ENCODE data around the gene RC3H1. TPM values are rescaled to one million over a fixed set of nuclear protein-coding genes. Genes with fewer than 3 reads are reported as not detected.
"Not testable (repeated sequence)": the region's sequence is repeated elsewhere in the genome, so short reads cannot be mapped to it uniquely, and the experiment has no call there.

RC3H1 gene
- total and polyA plus RNA-seq, 2 donors, result 8.8 to 16.5 TPM

GRCh38 chr1:174052621-174053020 lies 30.5 kb upstream of the RC3H1 start:
- no peak for DNase-seq (ENCODE audit: low read depth in 6 of 9, low spot score in 9 of 9)
- H3K27me3 ChIP-seq (ENCODE audit: control insufficient read depth in 2 of 2, insufficient read depth in 1 of 2, low read length in 1 of 2), result no peaks in the 10 kb centered on the region
- H3K9me3 ChIP-seq (ENCODE audit: control insufficient read depth in 2 of 2, insufficient read depth in 1 of 2, low read length in 1 of 2), result no peaks in the 10 kb centered on the region
- no peak overlapping the region for H3K4me3 ChIP-seq (ENCODE audit: low read length in 2 of 2)
- WGBS, result 97% methylated on average over 3 of the region's 3 CpGs
- no peaks in the 10 kb centered on the region for H3K4me1 ChIP-seq (ENCODE audit: control insufficient read depth in 2 of 2, insufficient read depth in 2 of 2, low read length in 2 of 2)
- H3K27ac ChIP-seq (ENCODE audit: low read depth in 1 of 2, low read length in 1 of 2), result no peak overlapping the region
- no peaks in the 10 kb centered on the region for H3K36me3 ChIP-seq (ENCODE audit: control insufficient read depth in 2 of 2, insufficient read depth in 2 of 2, low read length in 1 of 2)

DNA sequence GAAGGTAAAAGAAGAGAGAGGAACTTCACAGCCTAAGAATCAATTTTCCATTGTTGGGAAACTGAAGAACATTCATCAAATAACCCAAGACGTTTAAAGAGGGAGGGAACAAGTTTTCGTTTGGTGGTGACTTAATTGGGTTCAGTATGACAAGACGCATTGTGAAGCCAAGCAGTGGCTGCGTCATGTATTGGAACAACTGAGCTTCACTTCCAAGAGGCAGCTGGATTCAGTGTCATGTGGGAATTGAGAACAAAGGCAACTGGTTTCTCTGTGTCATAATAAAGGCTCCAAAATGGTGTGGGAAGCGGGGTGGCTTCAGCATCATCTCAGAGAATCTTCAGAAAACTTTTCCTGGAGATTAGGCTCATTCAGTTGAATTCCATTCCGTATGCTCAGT lies 29.8 kb upstream of the RC3H1 start:
- H3K4me3 ChIP-seq (ENCODE audit: low read length in 2 of 2), result no peak overlapping the region
- H3K36me3 ChIP-seq (ENCODE audit: control insufficient read depth in 2 of 2, insufficient read depth in 2 of 2, low read length in 1 of 2), result no peaks in the 10 kb centered on the region
- H3K27me3 ChIP-seq (ENCODE audit: control insufficient read depth in 2 of 2, insufficient read depth in 1 of 2, low read length in 1 of 2), result no peaks in the 10 kb centered on the region
- no peaks in the 10 kb centered on the region for H3K9me3 ChIP-seq (ENCODE audit: control insufficient read depth in 2 of 2, insufficient read depth in 1 of 2, low read length in 1 of 2)
- H3K27ac ChIP-seq (ENCODE audit: low read depth in 1 of 2, low read length in 1 of 2), result no peak overlapping the region
- 91% methylated on average over 6 of the region's 6 CpGs for WGBS
- no peaks in the 10 kb centered on the region for H3K4me1 ChIP-seq (ENCODE audit: control insufficient read depth in 2 of 2, insufficient read depth in 2 of 2, low read length in 2 of 2)
- no peak for DNase-seq (ENCODE audit: low read depth in 6 of 9, low spot score in 9 of 9)

- no peak for DNase-seq (ENCODE audit: low read depth in 6 of 9, low spot score in 9 of 9)
- Histone ChIP-seq H3K27ac (ENCODE audit: low read depth in 1 of 2, low read length in 1 of 2) (no peak overlapping the region), H3K27me3 (ENCODE audit: control insufficient read depth in 2 of 2, insufficient read depth in 1 of 2, low read length in 1 of 2) (no peaks in the 10 kb centered on the region), H3K9me3 (ENCODE audit: control insufficient read depth in 2 of 2, insufficient read depth in 1 of 2, low read length in 1 of 2) (no peaks in the 10 kb centered on the region), H3K4me1 (ENCODE audit: control insufficient read depth in 2 of 2, insufficient read depth in 2 of 2, low read length in 2 of 2) (no peaks in the 10 kb centered on the region), H3K4me3 (ENCODE audit: low read length in 2 of 2) (no peak overlapping the region), H3K36me3 (ENCODE audit: control insufficient read depth in 2 of 2, insufficient read depth in 2 of 2, low read length in 1 of 2) (no peaks in the 10 kb centered on the region)
- WGBS, result 98% methylated on average over 2 of the region's 2 CpGs
Measured at GRCh38 chr1:174049514-174049913, 27.4 kb upstream of the RC3H1 start.

DNA sequence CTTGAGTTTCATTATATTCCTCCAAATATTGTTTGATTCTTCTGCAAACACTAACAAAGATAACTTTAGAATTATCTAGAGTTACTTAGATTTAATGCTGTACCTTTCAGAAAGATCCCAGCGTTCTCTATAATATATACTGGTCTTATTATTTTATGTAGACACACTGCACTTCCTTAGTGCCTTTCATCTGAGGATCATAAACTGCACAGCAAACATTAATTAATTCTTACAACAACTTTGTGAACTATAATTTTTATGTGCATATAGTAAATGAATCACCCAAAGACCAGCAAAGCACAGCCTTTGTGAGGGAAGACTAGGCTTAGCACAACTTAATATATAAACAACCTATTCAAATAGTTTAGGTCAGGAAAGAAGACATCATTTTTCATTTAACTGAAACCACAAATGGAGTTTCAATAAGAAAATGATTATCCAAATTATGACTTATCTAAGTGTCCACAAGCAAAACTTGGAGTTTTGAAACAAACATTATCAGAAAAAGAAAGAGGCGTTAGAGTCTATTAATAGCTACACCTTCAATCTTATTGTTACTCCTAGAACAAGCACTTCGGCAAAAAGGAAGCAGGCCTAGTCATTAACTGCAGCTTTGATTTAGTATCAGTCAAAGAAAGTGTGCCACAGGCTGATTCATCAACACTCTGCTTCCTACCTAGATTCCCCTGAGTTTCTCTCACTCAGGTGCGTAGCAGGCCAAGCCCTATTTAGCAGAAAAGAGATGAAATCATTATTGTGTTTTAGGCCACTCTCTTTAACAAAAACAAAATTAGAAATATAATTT lies 22.5 kb upstream of the RC3H1 start:
- DNase-seq (ENCODE audit: low read depth in 6 of 9, low spot score in 9 of 9), result no peak
- H3K36me3 ChIP-seq (ENCODE audit: control insufficient read depth in 2 of 2, insufficient read depth in 2 of 2, low read length in 1 of 2), result no peaks in the 10 kb centered on the region
- no peaks in the 10 kb centered on the region for H3K4me1 ChIP-seq (ENCODE audit: control insufficient read depth in 2 of 2, insufficient read depth in 2 of 2, low read length in 2 of 2)
- H3K27me3 ChIP-seq (ENCODE audit: control insufficient read depth in 2 of 2, insufficient read depth in 1 of 2, low read length in 1 of 2), result no peaks in the 10 kb centered on the region
- no peak overlapping the region for H3K4me3 ChIP-seq (ENCODE audit: low read length in 2 of 2)
- H3K27ac ChIP-seq (ENCODE audit: low read depth in 1 of 2, low read length in 1 of 2), result no peak overlapping the region
- H3K9me3 ChIP-seq (ENCODE audit: control insufficient read depth in 2 of 2, insufficient read depth in 1 of 2, low read length in 1 of 2), result no peaks in the 10 kb centered on the region
- 84% methylated on average over 4 of the region's 4 CpGs for WGBS

- not testable (repeated sequence) for DNase-seq (ENCODE audit: low read depth in 6 of 9, low spot score in 9 of 9); H3K36me3 ChIP-seq (ENCODE audit: control insufficient read depth in 2 of 2, insufficient read depth in 2 of 2, low read length in 1 of 2); H3K4me3 ChIP-seq (ENCODE audit: low read length in 2 of 2); H3K9me3 ChIP-seq (ENCODE audit: control insufficient read depth in 2 of 2, insufficient read depth in 1 of 2, low read length in 1 of 2); H3K4me1 ChIP-seq (ENCODE audit: control insufficient read depth in 2 of 2, insufficient read depth in 2 of 2, low read length in 2 of 2); H3K27ac ChIP-seq (ENCODE audit: low read depth in 1 of 2, low read length in 1 of 2); H3K27me3 ChIP-seq (ENCODE audit: control insufficient read depth in 2 of 2, insufficient read depth in 1 of 2, low read length in 1 of 2)
- 95% methylated on average over 5 of the region's 5 CpGs for WGBS
Measured at GRCh38 chr1:174042509-174042908, 20.4 kb upstream of the RC3H1 start.

- DNase-seq (ENCODE audit: low read depth in 6 of 9, low spot score in 9 of 9), result no peak
- H3K36me3 ChIP-seq (ENCODE audit: control insufficient read depth in 2 of 2, insufficient read depth in 2 of 2, low read length in 1 of 2), result no peaks in the 10 kb centered on the region
- H3K27ac ChIP-seq (ENCODE audit: low read depth in 1 of 2, low read length in 1 of 2), result no peak overlapping the region
- H3K27me3 ChIP-seq (ENCODE audit: control insufficient read depth in 2 of 2, insufficient read depth in 1 of 2, low read length in 1 of 2), result no peaks in the 10 kb centered on the region
- WGBS, result 100% methylated on average over 1 of the region's 1 CpG
- no peaks in the 10 kb centered on the region for H3K4me1 ChIP-seq (ENCODE audit: control insufficient read depth in 2 of 2, insufficient read depth in 2 of 2, low read length in 2 of 2)
- H3K4me3 ChIP-seq (ENCODE audit: low read length in 2 of 2), result no peak overlapping the region
- H3K9me3 ChIP-seq (ENCODE audit: control insufficient read depth in 2 of 2, insufficient read depth in 1 of 2, low read length in 1 of 2), result no peaks in the 10 kb centered on the region
Measured at GRCh38 chr1:174041369-174041768, 19.2 kb upstream of the RC3H1 start.

- Histone ChIP-seq H3K4me1 (ENCODE audit: control insufficient read depth in 2 of 2, insufficient read depth in 2 of 2, low read length in 2 of 2) (no peaks in the 10 kb centered on the region), H3K27ac (ENCODE audit: low read depth in 1 of 2, low read length in 1 of 2) (no peak overlapping the region), H3K9me3 (ENCODE audit: control insufficient read depth in 2 of 2, insufficient read depth in 1 of 2, low read length in 1 of 2) (no peaks in the 10 kb centered on the region), H3K36me3 (ENCODE audit: control insufficient read depth in 2 of 2, insufficient read depth in 2 of 2, low read length in 1 of 2) (no peaks in the 10 kb centered on the region), H3K4me3 (ENCODE audit: low read length in 2 of 2) (no peak overlapping the region), H3K27me3 (ENCODE audit: control insufficient read depth in 2 of 2, insufficient read depth in 1 of 2, low read length in 1 of 2) (no peaks in the 10 kb centered on the region)
- 94% methylated on average over 2 of the region's 2 CpGs for WGBS
- no peak for DNase-seq (ENCODE audit: low read depth in 6 of 9, low spot score in 9 of 9)
Measured at GRCh38 chr1:174040387-174040786, 18.2 kb upstream of the RC3H1 start.

GRCh38 chr1:174039027-174039426 lies 16.9 kb upstream of the RC3H1 start:
- H3K4me3 ChIP-seq (ENCODE audit: low read length in 2 of 2), result no peak overlapping the region
- 97% methylated on average over 1 of the region's 1 CpG for WGBS
- no peaks in the 10 kb centered on the region for H3K36me3 ChIP-seq (ENCODE audit: control insufficient read depth in 2 of 2, insufficient read depth in 2 of 2, low read length in 1 of 2)
- no peaks in the 10 kb centered on the region for H3K9me3 ChIP-seq (ENCODE audit: control insufficient read depth in 2 of 2, insufficient read depth in 1 of 2, low read length in 1 of 2)
- no peaks in the 10 kb centered on the region for H3K4me1 ChIP-seq (ENCODE audit: control insufficient read depth in 2 of 2, insufficient read depth in 2 of 2, low read length in 2 of 2)
- no peak for DNase-seq (ENCODE audit: low read depth in 6 of 9, low spot score in 9 of 9)
- H3K27me3 ChIP-seq (ENCODE audit: control insufficient read depth in 2 of 2, insufficient read depth in 1 of 2, low read length in 1 of 2), result no peaks in the 10 kb centered on the region
- H3K27ac ChIP-seq (ENCODE audit: low read depth in 1 of 2, low read length in 1 of 2), result no peak overlapping the region

DNA sequence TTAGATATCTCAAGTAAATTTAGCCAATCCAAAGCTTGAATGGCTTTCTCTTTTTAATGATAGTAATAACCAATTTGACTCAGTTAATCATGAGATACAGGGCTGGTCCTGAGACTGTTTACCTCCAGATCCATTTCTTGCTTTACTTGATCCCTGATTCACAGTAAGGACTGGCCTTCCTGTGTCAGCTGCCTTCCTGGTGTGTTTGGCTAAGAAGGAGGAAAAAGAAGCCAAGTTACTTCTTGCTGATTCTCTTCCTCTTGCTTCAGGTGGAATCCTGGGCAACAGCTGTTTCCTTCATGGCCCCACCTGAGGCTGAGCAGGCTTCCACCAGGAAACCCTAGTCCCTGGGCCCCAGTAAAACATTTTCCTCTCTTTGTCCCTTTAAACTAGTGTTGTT lies 14.6 kb upstream of the RC3H1 start:
- no peak for DNase-seq (ENCODE audit: low read depth in 6 of 9, low spot score in 9 of 9)
- H3K27ac ChIP-seq (ENCODE audit: low read depth in 1 of 2, low read length in 1 of 2), result no peak overlapping the region
- no peaks in the 10 kb centered on the region for H3K36me3 ChIP-seq (ENCODE audit: control insufficient read depth in 2 of 2, insufficient read depth in 2 of 2, low read length in 1 of 2)

More for the DNA sequence above, 14.6 kb upstream of the RC3H1 start:
- no peaks in the 10 kb centered on the region for H3K9me3 ChIP-seq (ENCODE audit: control insufficient read depth in 2 of 2, insufficient read depth in 1 of 2, low read length in 1 of 2)
- H3K4me1 ChIP-seq (ENCODE audit: control insufficient read depth in 2 of 2, insufficient read depth in 2 of 2, low read length in 2 of 2), result no peaks in the 10 kb centered on the region
- H3K4me3 ChIP-seq (ENCODE audit: low read length in 2 of 2), result no peak overlapping the region
- no peaks in the 10 kb centered on the region for H3K27me3 ChIP-seq (ENCODE audit: control insufficient read depth in 2 of 2, insufficient read depth in 1 of 2, low read length in 1 of 2)
